Thoracic aorta (tissue), 2 donors: ENCODE data around the gene NTMT1. TPM values are rescaled to one million over a fixed set of nuclear protein-coding genes. Genes with fewer than 3 reads are reported as not detected.

Source experiments
- ATAC-seq: fragments of 150-250 bp; one replicate; pipeline ENCODE4 v1.8.0; 2017; ENCODE audit warnings: low read depth; ENCODE audit not compliant: insufficient number of reproducible peaks, low FRiP score
- DNase-seq: peaks from one replicate; pipeline ENCODE4 v3.0.0-alpha.2; 2020; ENCODE audit warnings: low spot score
- H3K27ac ChIP-seq, 2 donors: fragments of 200-600 bp; sonication (generic); 1 replicate in 1 of 2; 2 replicates in 1 of 2; pipeline ENCODE4 v1.5.1; 2016; ENCODE audit warnings: mild to moderate bottlenecking in 2 of 2, moderate library complexity in 2 of 2
- H3K27me3 ChIP-seq: fragments of 200-600 bp; sonication (generic); replicated peaks from 2 replicates; pipeline ENCODE4 v1.6.0; 2016; ENCODE audit warnings: mild to moderate bottlenecking; ENCODE audit not compliant: insufficient read depth
- H3K36me3 ChIP-seq: fragments of 200-600 bp; sonication (generic); one replicate; pipeline ENCODE4 v1.5.1; 2016
- H3K4me1 ChIP-seq, 2 donors: fragments of 200-600 bp; sonication (generic); 1 replicate in 1 of 2; 2 replicates in 1 of 2; pipeline versions ENCODE4 v1.5.1 to v1.6.0; 2016; ENCODE audit warnings: low read depth in 2 of 2, mild to moderate bottlenecking in 1 of 2; ENCODE audit not compliant: control insufficient read depth in 1 of 2
- H3K4me3 ChIP-seq: fragments of 200-600 bp; sonication (generic); 2 replicates; pipeline ENCODE4 v1.5.1; 2016; ENCODE audit warnings: mild to moderate bottlenecking
- H3K9me3 ChIP-seq: fragments of 200-600 bp; sonication (generic); 2 replicates; pipeline ENCODE4 v1.5.1; 2016
- total RNA-seq, 2 donors: library from RNA; depleted of rRNA; stranded (reverse); fragments of >200 nt; gene quantifications; one replicate each; pipeline versions ENCODE4 v1.1.0 to v1.2.3, GENCODE V29; 2016
- TF ChIP-seq, protein P1 (sequence below): fragments of 200-600 bp; sonication (generic); IDR thresholded peaks from one replicate; pipeline ENCODE4 v1.5.1; 2019; ENCODE audit warnings: antibody characterized with exemption

Gene NTMT1
- total RNA-seq, 2 donors from 2014 or later = 16.9 to 27.2 TPM

DNA sequence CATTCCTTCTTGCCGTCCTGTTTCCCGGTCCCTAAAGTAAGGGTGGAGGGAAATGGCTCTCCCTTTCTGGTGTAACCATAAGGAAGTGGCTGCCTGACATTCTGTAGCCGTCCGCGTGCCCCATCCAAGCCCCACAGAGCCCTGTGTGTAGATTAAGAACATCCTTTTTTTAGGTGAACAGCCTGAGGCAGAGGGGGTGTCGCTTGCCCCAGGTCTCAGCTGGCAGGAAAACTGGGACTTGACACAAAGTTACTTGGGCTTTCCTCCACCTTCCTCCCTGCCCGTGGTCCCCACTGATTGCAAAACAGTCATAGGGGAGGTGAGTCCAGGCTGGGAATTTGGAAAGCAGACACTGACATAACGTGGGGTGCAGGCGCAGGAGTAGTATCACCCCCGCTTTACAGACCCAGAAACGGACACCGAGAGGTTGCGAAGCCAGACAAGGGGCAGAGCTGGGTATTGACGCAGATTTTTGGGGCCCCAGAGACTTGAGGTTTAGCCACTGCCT, 27.8 kb upstream of the NTMT1 start:
- DNase-seq (no peak), ATAC-seq (no peak)
- H3K4me3 ChIP-seq = peak overlapping the region; percentile 78
- no peaks in the 10 kb centered on the region for H3K27me3 ChIP-seq
- H3K27ac ChIP-seq = peak overlapping the region; percentile 76 to 78
- H3K4me1 ChIP-seq = peaks cover 6 to 25% of the 10 kb centered on the region in 2 donors
- no peaks in the 10 kb centered on the region for H3K36me3 ChIP-seq
- H3K9me3 ChIP-seq = no peaks in the 10 kb centered on the region
- TF ChIP-seq, protein P1, sequence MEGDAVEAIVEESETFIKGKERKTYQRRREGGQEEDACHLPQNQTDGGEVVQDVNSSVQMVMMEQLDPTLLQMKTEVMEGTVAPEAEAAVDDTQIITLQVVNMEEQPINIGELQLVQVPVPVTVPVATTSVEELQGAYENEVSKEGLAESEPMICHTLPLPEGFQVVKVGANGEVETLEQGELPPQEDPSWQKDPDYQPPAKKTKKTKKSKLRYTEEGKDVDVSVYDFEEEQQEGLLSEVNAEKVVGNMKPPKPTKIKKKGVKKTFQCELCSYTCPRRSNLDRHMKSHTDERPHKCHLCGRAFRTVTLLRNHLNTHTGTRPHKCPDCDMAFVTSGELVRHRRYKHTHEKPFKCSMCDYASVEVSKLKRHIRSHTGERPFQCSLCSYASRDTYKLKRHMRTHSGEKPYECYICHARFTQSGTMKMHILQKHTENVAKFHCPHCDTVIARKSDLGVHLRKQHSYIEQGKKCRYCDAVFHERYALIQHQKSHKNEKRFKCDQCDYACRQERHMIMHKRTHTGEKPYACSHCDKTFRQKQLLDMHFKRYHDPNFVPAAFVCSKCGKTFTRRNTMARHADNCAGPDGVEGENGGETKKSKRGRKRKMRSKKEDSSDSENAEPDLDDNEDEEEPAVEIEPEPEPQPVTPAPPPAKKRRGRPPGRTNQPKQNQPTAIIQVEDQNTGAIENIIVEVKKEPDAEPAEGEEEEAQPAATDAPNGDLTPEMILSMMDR = no peak

DNA sequence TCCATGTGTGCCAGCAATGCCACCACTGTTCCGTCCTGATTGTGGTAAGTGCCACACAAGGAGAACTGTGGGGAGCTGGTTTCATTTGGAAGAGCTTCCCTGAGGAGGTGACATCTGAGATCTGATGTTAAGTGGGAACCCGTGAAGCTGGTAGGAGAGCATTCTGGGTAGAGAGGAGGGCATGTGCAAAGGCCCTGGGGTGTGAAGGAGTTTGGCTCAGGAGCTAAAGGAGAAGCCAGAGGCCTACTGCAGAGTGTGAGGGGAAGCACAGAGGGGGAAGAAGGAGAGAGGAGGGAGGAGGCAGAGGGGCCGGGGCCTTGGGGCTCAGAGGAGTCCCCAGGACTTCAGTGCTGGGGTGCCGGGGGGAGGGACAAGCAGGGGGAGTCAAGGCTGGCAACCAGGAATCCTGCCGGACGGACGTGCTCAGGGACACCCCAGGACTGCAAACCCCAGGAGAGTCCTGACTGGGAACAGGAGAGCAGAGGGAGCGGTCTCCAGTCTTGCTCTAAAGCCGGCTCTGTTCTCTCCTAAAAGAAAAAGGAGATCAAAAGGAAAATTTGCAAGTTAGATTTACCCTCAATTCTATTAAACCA, 24.8 kb upstream of the NTMT1 start:
- ATAC-seq (no peak), DNase-seq (no peak)
- no peaks in the 10 kb centered on the region for H3K27me3 ChIP-seq
- no peaks in the 10 kb centered on the region for H3K36me3 ChIP-seq
- H3K9me3 ChIP-seq = no peaks in the 10 kb centered on the region
- no peak overlapping the region for H3K4me3 ChIP-seq
- TF ChIP-seq, protein P1 = no peak
- no peak overlapping the region for H3K27ac ChIP-seq
- peaks cover 6 to 20% of the 10 kb centered on the region in 2 donors for H3K4me1 ChIP-seq

DNA sequence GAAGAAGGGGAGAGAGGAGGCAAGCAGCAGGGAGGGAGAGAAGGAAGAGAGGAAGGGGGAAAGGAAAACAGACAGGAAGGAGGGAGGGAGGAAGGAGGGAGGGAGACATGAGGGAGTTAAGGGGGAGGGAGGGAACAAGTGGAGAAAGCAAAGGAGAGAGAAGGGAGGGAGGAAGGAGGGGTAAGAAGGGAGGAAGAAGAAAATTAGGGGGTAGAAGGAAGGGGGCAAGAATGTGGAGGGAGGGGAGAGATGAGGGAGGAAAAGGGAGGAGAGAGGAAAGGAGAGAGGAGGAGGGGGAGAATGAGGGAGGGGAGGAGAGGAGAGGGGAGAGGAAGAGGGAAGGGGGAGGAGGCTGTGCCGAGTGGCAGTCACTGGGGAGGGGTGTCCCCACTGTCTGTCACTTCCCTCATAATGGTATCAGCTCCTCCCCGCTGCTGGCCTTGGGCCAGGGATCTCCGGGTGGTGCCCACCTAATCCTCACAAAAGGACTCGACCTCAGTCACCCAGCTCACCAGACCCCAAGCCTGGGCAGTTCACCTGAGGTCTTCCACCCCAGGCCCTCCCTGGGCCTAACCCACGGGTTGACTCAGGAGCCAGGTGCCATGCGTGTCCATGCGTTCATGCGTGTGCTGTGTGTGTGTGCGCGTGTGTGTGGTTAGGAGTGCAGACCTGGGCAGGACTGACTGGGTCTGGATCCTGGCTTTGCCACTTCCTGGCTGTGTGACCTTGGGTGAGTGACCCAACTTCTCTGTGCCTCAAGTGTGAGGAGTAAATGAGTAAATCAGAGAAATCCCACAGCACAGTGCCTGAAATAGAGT, 23.2 kb upstream of the NTMT1 start:
- TF ChIP-seq, protein P1 = no peak
- H3K9me3 ChIP-seq = no peaks in the 10 kb centered on the region

DNA sequence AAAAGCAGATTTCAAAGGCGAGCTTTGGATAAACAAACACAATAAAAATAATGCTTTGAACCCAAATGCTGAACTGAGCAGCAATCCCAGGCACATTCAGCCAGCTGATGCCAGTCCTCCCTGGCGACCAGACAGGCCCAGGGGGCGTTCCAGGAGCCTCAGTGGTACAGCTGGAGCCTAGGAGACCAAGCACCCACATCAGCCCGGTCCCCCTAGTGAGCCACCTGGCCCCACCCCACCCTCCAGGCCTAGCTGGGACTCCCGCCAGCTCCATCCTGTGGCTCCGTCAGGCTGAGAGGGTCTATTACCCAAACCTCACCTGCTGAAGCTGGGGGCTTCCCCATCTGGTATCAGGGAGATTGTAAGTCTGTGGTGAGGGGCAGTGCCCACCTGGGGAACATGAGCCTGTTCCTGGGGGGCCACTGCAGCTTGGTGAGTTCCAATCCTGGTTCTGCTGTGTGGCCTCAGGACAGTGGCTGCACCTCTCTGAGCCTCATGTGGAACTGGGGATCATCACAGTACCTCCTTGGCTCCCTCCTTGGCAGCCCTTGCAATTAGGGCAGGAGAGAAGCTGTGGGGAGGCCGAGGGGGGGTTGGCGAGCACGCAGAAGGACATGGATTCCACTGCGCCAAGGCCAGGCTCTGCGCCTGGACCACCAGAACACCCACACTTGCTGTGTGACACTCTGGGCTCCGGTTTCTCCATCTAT, 21.8 kb upstream of the NTMT1 start:
- no peak for DNase-seq
- TF ChIP-seq, protein P1 = no peak
- no peak overlapping the region for H3K27ac ChIP-seq
- H3K4me3 ChIP-seq = no peak overlapping the region
- H3K9me3 ChIP-seq = no peaks in the 10 kb centered on the region
- peaks cover 17 to 25% of the 10 kb centered on the region in 2 donors for H3K4me1 ChIP-seq
- ATAC-seq = no peak
- H3K36me3 ChIP-seq = no peaks in the 10 kb centered on the region
- no peaks in the 10 kb centered on the region for H3K27me3 ChIP-seq

More for the DNA sequence above, 23.2 kb upstream of the NTMT1 start:
- no peaks in the 10 kb centered on the region for H3K27me3 ChIP-seq
- H3K36me3 ChIP-seq = no peaks in the 10 kb centered on the region
- ATAC-seq = no peak
- H3K4me3 ChIP-seq = no peak overlapping the region
- no peak overlapping the region for H3K27ac ChIP-seq
- no peak for DNase-seq
- H3K4me1 ChIP-seq = peaks cover 6 to 18% of the 10 kb centered on the region in 2 donors

DNA sequence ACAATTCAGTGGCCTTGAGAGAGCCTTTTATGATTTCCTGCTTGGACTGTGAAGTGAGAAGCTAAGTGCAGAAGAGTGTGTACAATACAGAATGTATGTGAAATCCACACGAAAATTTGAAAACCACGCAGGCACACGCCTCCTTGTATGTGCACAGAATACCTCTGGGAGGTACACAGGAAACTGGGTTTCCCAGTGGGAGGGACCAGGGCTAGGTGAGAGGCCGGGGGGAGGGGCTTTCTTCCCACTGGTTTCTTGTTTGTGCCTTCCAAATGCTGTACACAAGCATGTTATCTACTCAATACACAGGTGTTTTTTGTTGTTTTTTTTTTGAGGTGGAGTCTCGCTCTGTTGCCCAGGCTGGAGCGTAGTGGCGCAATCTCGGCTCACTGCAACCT, 21.2 kb upstream of the NTMT1 start:
- DNase-seq = no peak
- TF ChIP-seq, protein P1 = no peak
- no peaks in the 10 kb centered on the region for H3K36me3 ChIP-seq
- no peaks in the 10 kb centered on the region for H3K27me3 ChIP-seq
- H3K27ac ChIP-seq = no peak overlapping the region
- H3K4me3 ChIP-seq = no peak overlapping the region
- H3K4me1 ChIP-seq = peaks cover 20 to 29% of the 10 kb centered on the region in 2 donors
- no peak for ATAC-seq
- no peaks in the 10 kb centered on the region for H3K9me3 ChIP-seq
